Stomach (tissue), 9 donors: ENCODE data around the gene MRPL24. TPM values are rescaled to one million over a fixed set of nuclear protein-coding genes. Genes with fewer than 3 reads are reported as not detected.

Experiments
- DNase-seq, 2 donors: peaks; one replicate each; pipeline versions ENCODE4 v3.0.0 to v3.0.0-alpha.2; 2013 to 2019
- H3K27ac ChIP-seq, 5 donors: fragments of 200-600 bp in 4 of 5; sonication (generic) in 4 of 5; one replicate each; pipeline ENCODE4 v1.5.1; 2013 to 2019; ENCODE audit warnings: mild to moderate bottlenecking in 1 of 5, moderate library complexity in 1 of 5
- H3K27me3 ChIP-seq, 3 donors: fragments of 200-600 bp; sonication (generic); one replicate each; pipeline ENCODE4 v1.5.1; 2017 to 2019; ENCODE audit warnings: mixed run types in 1 of 3
- H3K36me3 ChIP-seq, 4 donors: fragments of 200-600 bp; sonication (generic); 1 replicate in 3 of 4; 2 replicates in 1 of 4; pipeline ENCODE4 v1.5.1; 2016 to 2019
- H3K4me1 ChIP-seq, 4 donors: fragments of 200-600 bp; sonication (generic); one replicate each; pipeline ENCODE4 v1.5.1; 2016 to 2019
- H3K4me3 ChIP-seq, 4 donors: fragments of 200-600 bp; sonication (generic) in 3 of 4; one replicate each; pipeline ENCODE4 v1.5.1; 2016 to 2019; ENCODE audit warnings: mild to moderate bottlenecking in 1 of 4
- H3K9me3 ChIP-seq, 4 donors: fragments of 200-600 bp; sonication (generic); one replicate each; pipeline ENCODE4 v1.5.1; 2016 to 2019
- CTCF ChIP-seq, 7 experiments: fragments of 450-650 bp in 4 of 7; fragments of 200-600 bp in 3 of 7; sonication (generic) in 3 of 7; IDR thresholded peaks; one replicate each; pipeline ENCODE4 v1.5.1; 2016 to 2019; ENCODE audit warnings: antibody characterized with exemption in 7 of 7, control low read depth in 2 of 7, mild to moderate bottlenecking in 1 of 7
- EP300 ChIP-seq: sonication (generic); formaldehyde crosslinking; IDR thresholded peaks from one replicate; pipeline ENCODE4 v1.6.1; 2017; ENCODE audit warnings: antibody characterized with exemption
- POLR2AphosphoS5 ChIP-seq, 3 donors: sonication (generic); formaldehyde crosslinking; IDR thresholded peaks; one replicate each; pipeline ENCODE4 v1.6.1; 2016; ENCODE audit warnings: antibody characterized with exemption in 3 of 3
- WGBS, 5 donors: extraction: QIAGEN DNeasy Blood & Tissue Kit in 3 of 5; methylation state at CpG; one replicate each; pipeline versions ENCODE4 v1.1.5 to v1.1.7; 2013 to 2018; 5-methylcytosine and 5-hydroxymethylcytosine counted together
- intact Hi-C: fragments of 100-400 bp; cut with DNase I; formaldehyde crosslinking; loops from one replicate; pipeline ENCODE4 v1.15.1; 2023; ENCODE audit warnings: low total_unique reads
- polyA plus RNA-seq, 3 donors: library from polyadenylated mRNA; stranded (reverse); fragments of 200-250 nt; gene quantifications; one replicate each; pipeline ENCODE4 v1.2.3, GENCODE V29; 2013
- total RNA-seq, 5 donors: library from RNA; depleted of rRNA; stranded (reverse); fragments of >200 nt; gene quantifications; one replicate each; pipeline versions ENCODE4 v1.1.0 to v1.2.3, GENCODE V29; 2014 to 2016
- donor health status: healthy with polysubstance abuse.
- donor health status: Bipolar disorder and iron deficiency.
- donor health status: healthy.

Gene MRPL24
- total and polyA plus RNA-seq, 8 donors: 15.6 to 113 (median 48.8) TPM

GRCh38 chr1:156689035-156689952, 51.6 kb downstream of the MRPL24 start:
- intact Hi-C loops: no loop called here
- no peaks in the 10 kb centered on the region for H3K9me3 ChIP-seq
- TF ChIP-seq EP300 (no peak), CTCF (IDR thresholded peaks at IDR 0.05) (peak in 6 of 7 experiments; percentile 68 to 95 (median 88)), POLR2AphosphoS5 (IDR thresholded peaks at IDR 0.05) (peak in 1 of 3 donors; percentile 65)
- WGBS, 5 donors: 1 to 2% (median 2%) methylated on average over 22 to 23 of the region's 23 CpGs
- H3K4me3 ChIP-seq: peak overlapping the region in 1 of 4 donors; percentile 5
- peaks cover 0 to 98% (median 48%) of the 10 kb centered on the region in 3 donors for H3K27me3 ChIP-seq
- DNase-seq: peak; percentile 79 to 94
- H3K4me1 ChIP-seq: peaks cover 7 to 41% (median 35%) of the 10 kb centered on the region in 4 donors
- H3K27ac ChIP-seq: no peak overlapping the region
- H3K36me3 ChIP-seq: no peaks in the 10 kb centered on the region

Other genes starting within 250 kb of the MRPL24 start
- gene MEF2D, start 240.3 kb downstream of the MRPL24 start, total RNA-seq: 100 to 1,000 TPM in 1 of 5 donors, 10 to 100 TPM in 4; 14.3 to 136 (median 62.5) TPM
- gene MEF2D, start 240.3 kb downstream of the MRPL24 start, polyA plus RNA-seq: 10 to 100 TPM in 2 of 3 donors, 1 to 10 TPM in 1; 7.7 to 15.6 (median 14.5) TPM
- gene IQGAP3, start 168.5 kb downstream of the MRPL24 start, total RNA-seq: 10 to 100 TPM in 4 of 5 donors, 1 to 10 TPM in 1; 5.2 to 22.2 (median 14.0) TPM
- 1 to 10 TPM; 1.2 to 4.7 (median 1.3) TPM for gene IQGAP3, start 168.5 kb downstream of the MRPL24 start, polyA plus RNA-seq
- gene TTC24, start 161.4 kb downstream of the MRPL24 start, total RNA-seq: under 1 TPM in 1 of 5 donors, not detected in 4; 0.55 TPM
- gene TTC24, start 161.4 kb downstream of the MRPL24 start, polyA plus RNA-seq: not detected
- gene NAXE, start 149.3 kb downstream of the MRPL24 start, total RNA-seq: 10 to 100 TPM; 46.1 to 81.1 (median 52.7) TPM
- 10 to 100 TPM; 68.1 to 84.9 (median 71.7) TPM for gene NAXE, start 149.3 kb downstream of the MRPL24 start, polyA plus RNA-seq
- gene GPATCH4, start 139.6 kb downstream of the MRPL24 start, total RNA-seq: 10 to 100 TPM in 3 of 5 donors, 1 to 10 TPM in 2; 9.0 to 15.6 (median 12.9) TPM
- gene GPATCH4, start 139.6 kb downstream of the MRPL24 start, polyA plus RNA-seq: 10 to 100 TPM; 11.2 to 24.1 (median 19.9) TPM
- gene HAPLN2, start 121.7 kb downstream of the MRPL24 start, total RNA-seq: not detected
- under 1 TPM in 2 of 3 donors, not detected in 1; 0.33 to 0.37 TPM for gene HAPLN2, start 121.7 kb downstream of the MRPL24 start, polyA plus RNA-seq
- gene BCAN, start 99.0 kb downstream of the MRPL24 start, total RNA-seq: 10 to 100 TPM in 1 of 5 donors, 1 to 10 TPM in 1, not detected in 3; 5.7 to 39.7 TPM
- gene BCAN, start 99.0 kb downstream of the MRPL24 start, polyA plus RNA-seq: under 1 TPM in 1 of 3 donors, not detected in 2; 0.05 TPM
- 10 to 100 TPM in 2 of 5 donors, 1 to 10 TPM in 3; 3.2 to 22.3 (median 8.9) TPM for gene NES, start 63.7 kb downstream of the MRPL24 start, total RNA-seq
- gene NES, start 63.7 kb downstream of the MRPL24 start, polyA plus RNA-seq: 1 to 10 TPM; 1.7 to 9.0 (median 3.2) TPM
- 1 to 10 TPM in 1 of 5 donors, under 1 TPM in 1, not detected in 3; 0.72 to 2.0 TPM for gene CRABP2, start 35.5 kb downstream of the MRPL24 start, total RNA-seq
- 100 to 1,000 TPM in 1 of 3 donors, 1 to 10 TPM in 2; 6.9 to 207 (median 7.5) TPM for gene CRABP2, start 35.5 kb downstream of the MRPL24 start, polyA plus RNA-seq
- gene METTL25B, start 12.6 kb downstream of the MRPL24 start, total RNA-seq: 10 to 100 TPM; 15.2 to 90.2 (median 72.4) TPM
- gene METTL25B, start 12.6 kb downstream of the MRPL24 start, polyA plus RNA-seq: 10 to 100 TPM; 31.0 to 50.2 (median 43.5) TPM
- 10 to 100 TPM in 3 of 5 donors, 1 to 10 TPM in 2; 4.5 to 65.5 (median 24.3) TPM for gene ISG20L2, start 12.3 kb downstream of the MRPL24 start, total RNA-seq
- gene ISG20L2, start 12.3 kb downstream of the MRPL24 start, polyA plus RNA-seq: 10 to 100 TPM in 2 of 3 donors, 1 to 10 TPM in 1; 7.5 to 12.3 (median 11.0) TPM
- gene HDGF, start 10.6 kb upstream of the MRPL24 start, total RNA-seq: 100 to 1,000 TPM in 4 of 5 donors, 10 to 100 TPM in 1; 81.7 to 214 (median 163) TPM
- gene HDGF, start 10.6 kb upstream of the MRPL24 start, polyA plus RNA-seq: 100 to 1,000 TPM; 114 to 165 (median 144) TPM
- gene PRCC, start 26.4 kb upstream of the MRPL24 start, total RNA-seq: 10 to 100 TPM; 24.0 to 93.0 (median 76.4) TPM
- gene PRCC, start 26.4 kb upstream of the MRPL24 start, polyA plus RNA-seq: 10 to 100 TPM; 39.1 to 41.9 (median 40.1) TPM
- gene SH2D2A, start 75.8 kb upstream of the MRPL24 start, total RNA-seq: 10 to 100 TPM in 2 of 5 donors, under 1 TPM in 1, not detected in 2; 0.73 to 19.9 (median 11.6) TPM
- gene SH2D2A, start 75.8 kb upstream of the MRPL24 start, polyA plus RNA-seq: 1 to 10 TPM in 2 of 3 donors, under 1 TPM in 1; 0.61 to 1.6 (median 1.4) TPM
- under 1 TPM in 2 of 5 donors, not detected in 3; 0.18 to 0.29 TPM for gene INSRR, start 118.0 kb upstream of the MRPL24 start, total RNA-seq
- under 1 TPM; 0.15 to 0.75 (median 0.33) TPM for gene INSRR, start 118.0 kb upstream of the MRPL24 start, polyA plus RNA-seq
- under 1 TPM in 2 of 5 donors, not detected in 3; 0.87 to 0.92 TPM for gene NTRK1, start 119.8 kb upstream of the MRPL24 start, total RNA-seq
- gene NTRK1, start 119.8 kb upstream of the MRPL24 start, polyA plus RNA-seq: 1 to 10 TPM in 1 of 3 donors, under 1 TPM in 2; 0.23 to 1.2 (median 1.00) TPM
- 10 to 100 TPM in 1 of 5 donors, 1 to 10 TPM in 4; 2.3 to 16.3 (median 3.5) TPM for gene PEAR1, start 152.6 kb upstream of the MRPL24 start, total RNA-seq
- 1 to 10 TPM; 1.2 to 1.7 (median 1.5) TPM for gene PEAR1, start 152.6 kb upstream of the MRPL24 start, polyA plus RNA-seq
- gene LRRC71, start 179.5 kb upstream of the MRPL24 start, total RNA-seq: 1 to 10 TPM in 1 of 5 donors, not detected in 4; 2.2 TPM
- gene LRRC71, start 179.5 kb upstream of the MRPL24 start, polyA plus RNA-seq: under 1 TPM in 1 of 3 donors, not detected in 2; 0.61 TPM